CD14-positive monocyte (primary cell): ENCODE measurements around the gene TMPRSS3. TPM values are rescaled to one million over a fixed set of nuclear protein-coding genes. Genes with fewer than 3 reads are reported as not detected.

Source experiments
- DNase-seq, 3 donors: peaks; one replicate each; pipeline ENCODE4 v3.0.0-alpha.2; 2011 to 2022
- H2AFZ ChIP-seq: 2 replicates; pipeline ENCODE4 v1.6.0; 2012; ENCODE audit warnings: mild to moderate bottlenecking, low read depth, low read length, inconsistent platforms; ENCODE audit not compliant: insufficient read depth, poor library complexity, severe bottlenecking
- H3K27ac ChIP-seq, 2 donors: 1 replicate in 1 of 2; 2 replicates in 1 of 2; pipeline ENCODE4 v1.5.1; 2012 to 2013; ENCODE audit warnings: low read length in 2 of 2, control low read depth in 1 of 2, inconsistent platforms in 1 of 2, low read depth in 1 of 2, mild to moderate bottlenecking in 1 of 2
- H3K27me3 ChIP-seq, 2 donors: one replicate each; pipeline versions ENCODE4 v1.6.0 to v1.6.1; 2011 to 2013; ENCODE audit warnings: low read length in 2 of 2; ENCODE audit not compliant: control insufficient read depth in 2 of 2, insufficient read depth in 2 of 2
- H3K36me3 ChIP-seq, 2 donors: replicated peaks in 1 of 2; 1 replicate in 1 of 2; 2 replicates in 1 of 2; pipeline versions ENCODE4 v1.5.1 to v1.6.1; 2012 to 2013; ENCODE audit warnings: low read length in 2 of 2, control low read depth in 1 of 2, inconsistent platforms in 1 of 2, mild to moderate bottlenecking in 1 of 2; ENCODE audit not compliant: insufficient read depth in 2 of 2, control insufficient read depth in 1 of 2
- H3K4me1 ChIP-seq, 2 donors: 1 replicate in 1 of 2; 2 replicates in 1 of 2; pipeline versions ENCODE4 v1.5.1 to v1.6.1; 2012 to 2013; ENCODE audit warnings: low read length in 2 of 2, control low read depth in 1 of 2, inconsistent platforms in 1 of 2, mild to moderate bottlenecking in 1 of 2, moderate library complexity in 1 of 2; ENCODE audit not compliant: insufficient read depth in 2 of 2, control insufficient read depth in 1 of 2
- H3K4me2 ChIP-seq: replicated peaks from 2 replicates; pipeline ENCODE3; 2012; ENCODE audit warnings: low read length, moderate library complexity, mild to moderate bottlenecking; ENCODE audit not compliant: poor library complexity, severe bottlenecking; ENCODE audit errors: extremely low read depth
- H3K4me3 ChIP-seq, 3 experiments: fragments of 200-600 bp in 1 of 3; sonication (generic) in 1 of 3; replicated peaks in 1 of 3; 1 replicate in 2 of 3; 2 replicates in 1 of 3; pipeline ENCODE4 v1.5.1; 2011 to 2013; ENCODE audit warnings: low read length in 3 of 3, mild to moderate bottlenecking in 3 of 3, control low read depth in 2 of 3, low read depth in 2 of 3, inconsistent platforms in 1 of 3, moderate library complexity in 1 of 3
- H3K79me2 ChIP-seq: 2 replicates; pipeline ENCODE4 v1.6.0; 2012; ENCODE audit warnings: mild to moderate bottlenecking, control low read depth, inconsistent platforms, low read length, moderate library complexity; ENCODE audit not compliant: insufficient read depth
- H3K9ac ChIP-seq: 2 replicates; pipeline ENCODE4 v1.6.0; 2017; ENCODE audit warnings: low read length, mild to moderate bottlenecking; ENCODE audit not compliant: insufficient read depth, poor library complexity, severe bottlenecking
- H3K9me3 ChIP-seq, 2 donors: replicated peaks in 1 of 2; 1 replicate in 1 of 2; 2 replicates in 1 of 2; pipeline versions ENCODE4 v1.5.1 to v1.6.1; 2012 to 2013; ENCODE audit warnings: low read length in 2 of 2, control low read depth in 1 of 2; ENCODE audit not compliant: control insufficient read depth in 1 of 2, insufficient read depth in 1 of 2
- H4K20me1 ChIP-seq: 2 replicates; pipeline ENCODE4 v1.6.0; 2012; ENCODE audit warnings: mild to moderate bottlenecking, low read length, control low read depth, moderate library complexity; ENCODE audit not compliant: insufficient read depth
- H3K27ac Mint-ChIP-seq, 7 donors: one replicate each; pipeline ENCODE4 v1.8.0; 2020; ENCODE audit warnings: mild to moderate bottlenecking in 7 of 7, mixed read lengths in 7 of 7, moderate library complexity in 6 of 7, inconsistent platforms in 2 of 7
- H3K27me3 Mint-ChIP-seq, 3 donors: one replicate each; pipeline ENCODE4 v1.8.0; 2021 to 2022; ENCODE audit warnings: low read depth in 3 of 3, mild to moderate bottlenecking in 3 of 3, mixed read lengths in 3 of 3, moderate library complexity in 3 of 3, inconsistent platforms in 1 of 3
- H3K36me3 Mint-ChIP-seq, 2 donors: one replicate each; pipeline ENCODE4 v1.8.0; 2020; ENCODE audit warnings: mixed read lengths in 2 of 2, inconsistent platforms in 1 of 2, mild to moderate bottlenecking in 1 of 2
- H3K4me1 Mint-ChIP-seq: one replicate; pipeline ENCODE4 v1.8.0; 2020; ENCODE audit warnings: mild to moderate bottlenecking, mixed read lengths
- H3K4me3 Mint-ChIP-seq, 2 donors: one replicate each; pipeline ENCODE4 v1.8.0; 2020; ENCODE audit warnings: mild to moderate bottlenecking in 2 of 2, mixed read lengths in 2 of 2, moderate library complexity in 1 of 2
- H3K9me3 Mint-ChIP-seq, 7 donors: one replicate each; pipeline ENCODE4 v1.8.0; 2020 to 2022; ENCODE audit warnings: mixed read lengths in 7 of 7, mild to moderate bottlenecking in 6 of 7, moderate library complexity in 6 of 7, inconsistent platforms in 2 of 7
- WGBS: methylation state at CpG from one replicate; pipeline ENCODE4 v1.1.5; 2013; ENCODE audit warnings: missing lambda C conversion rate; ENCODE audit not compliant: insufficient coverage; 5-methylcytosine and 5-hydroxymethylcytosine counted together
- intact Hi-C, 2 donors: fragments of 100-400 bp; cut with micrococcal nuclease; formaldehyde crosslinking; loops; one replicate each; pipeline versions ENCODE4 v1.15.0 to v1.15.1; 2023
- polyA plus RNA-seq, 3 donors: library from polyadenylated mRNA; depleted of rRNA in 1 of 3; unstranded in 2 of 3; stranded (reverse) in 1 of 3; fragments of 300-500 nt in 2 of 3; fragments of >200 nt in 1 of 3; fragmentation: Illumina TruSeq in 2 of 3; gene quantifications; 1 replicate in 2 of 3; 2 replicates in 1 of 3; pipeline ENCODE4 v1.2.3, GENCODE V29; 2012 to 2021
- TF ChIP-seq, protein P1 (sequence below): fragments of 200-600 bp; IDR thresholded peaks from one replicate; pipeline ENCODE4 v1.8.0; 2022; ENCODE audit warnings: antibody characterized with exemption, mild to moderate bottlenecking

The TMPRSS3 gene
- polyA plus RNA-seq, 3 donors, result 0.30 TPM; not detected in 2

GRCh38 chr21:42378418-42378817 is 17.4 kb downstream of the TMPRSS3 start:
- no peak for DNase-seq
- Histone ChIP-seq H3K9ac (no peak overlapping the region), H3K4me1 (peaks cover 0 to 3% of the 10 kb centered on the region in 2 donors), H3K36me3 (no peaks in the 10 kb centered on the region), H3K79me2 (no peaks in the 10 kb centered on the region), H3K9me3 (peaks cover 9 to 20% of the 10 kb centered on the region in 2 donors), H3K27me3 (no peaks in the 10 kb centered on the region), H2AFZ (no peak overlapping the region), H4K20me1 (no peaks in the 10 kb centered on the region), H3K4me3 (no peak overlapping the region), H3K4me2 (no peak overlapping the region), H3K27ac (no peak overlapping the region)
- Mint-ChIP-seq H3K4me1 (peaks cover 16% of the 10 kb centered on the region), H3K27ac (no peak overlapping the region), H3K4me3 (no peak overlapping the region), H3K27me3 (peaks cover 3 to 7% (median 6%) of the 10 kb centered on the region in 3 donors), H3K9me3 (peaks cover 7 to 14% (median 12%) of the 10 kb centered on the region in 7 donors), H3K36me3 (no peaks in the 10 kb centered on the region)
- intact Hi-C loops, result no loop called here
- WGBS, result 100% methylated on average over 1 of the region's 8 CpGs
- TF ChIP-seq, protein P1, sequence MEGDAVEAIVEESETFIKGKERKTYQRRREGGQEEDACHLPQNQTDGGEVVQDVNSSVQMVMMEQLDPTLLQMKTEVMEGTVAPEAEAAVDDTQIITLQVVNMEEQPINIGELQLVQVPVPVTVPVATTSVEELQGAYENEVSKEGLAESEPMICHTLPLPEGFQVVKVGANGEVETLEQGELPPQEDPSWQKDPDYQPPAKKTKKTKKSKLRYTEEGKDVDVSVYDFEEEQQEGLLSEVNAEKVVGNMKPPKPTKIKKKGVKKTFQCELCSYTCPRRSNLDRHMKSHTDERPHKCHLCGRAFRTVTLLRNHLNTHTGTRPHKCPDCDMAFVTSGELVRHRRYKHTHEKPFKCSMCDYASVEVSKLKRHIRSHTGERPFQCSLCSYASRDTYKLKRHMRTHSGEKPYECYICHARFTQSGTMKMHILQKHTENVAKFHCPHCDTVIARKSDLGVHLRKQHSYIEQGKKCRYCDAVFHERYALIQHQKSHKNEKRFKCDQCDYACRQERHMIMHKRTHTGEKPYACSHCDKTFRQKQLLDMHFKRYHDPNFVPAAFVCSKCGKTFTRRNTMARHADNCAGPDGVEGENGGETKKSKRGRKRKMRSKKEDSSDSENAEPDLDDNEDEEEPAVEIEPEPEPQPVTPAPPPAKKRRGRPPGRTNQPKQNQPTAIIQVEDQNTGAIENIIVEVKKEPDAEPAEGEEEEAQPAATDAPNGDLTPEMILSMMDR, result no peak

- Histone ChIP-seq H3K79me2 (no peaks in the 10 kb centered on the region), H3K9ac (no peak overlapping the region), H3K9me3 (peaks cover 9 to 19% of the 10 kb centered on the region in 2 donors), H4K20me1 (no peaks in the 10 kb centered on the region), H3K4me3 (no peak overlapping the region), H3K27me3 (no peaks in the 10 kb centered on the region), H3K36me3 (no peaks in the 10 kb centered on the region), H3K4me1 (peaks cover 0 to 3% of the 10 kb centered on the region in 2 donors), H3K27ac (no peak overlapping the region), H2AFZ (no peak overlapping the region), H3K4me2 (no peak overlapping the region)
- Mint-ChIP-seq H3K4me3 (no peak overlapping the region), H3K9me3 (peaks cover 7 to 14% (median 12%) of the 10 kb centered on the region in 7 donors), H3K27ac (no peak overlapping the region), H3K4me1 (peaks cover 13% of the 10 kb centered on the region), H3K27me3 (peaks cover 3 to 7% (median 6%) of the 10 kb centered on the region in 3 donors), H3K36me3 (no peaks in the 10 kb centered on the region)
- no peak for DNase-seq
- intact Hi-C loops, result no loop called here
- TF ChIP-seq, protein P1, result no peak
- 100% methylated on average over 1 of the region's 5 CpGs for WGBS
These were observed 17.9 kb downstream of the TMPRSS3 start for GRCh38 chr21:42377951-42378340.
